SU-DHL-6 (cell line): ENCODE results near the gene DDX46.

ENCODE experiments used
- EZH2phosphoT487 ChIP-seq: fragments of 200-600 bp; sonication (generic), shearing (Covaris generic); conservative IDR thresholded peaks from 2 replicates; pipeline ENCODE4 v1.6.1; 2018; ENCODE audit warnings: mild to moderate bottlenecking, antibody characterized with exemption, low read length, moderate library complexity, mixed read lengths
- TF ChIP-seq, protein P1 (sequence below): fragments of 200-600 bp; sonication (generic); IDR thresholded peaks from one replicate; pipeline ENCODE4 v1.5.1; 2017; ENCODE audit warnings: antibody characterized with exemption, mild to moderate bottlenecking, low read length, moderate library complexity; ENCODE audit not compliant: insufficient read depth, poor library complexity, severe bottlenecking

DNA sequence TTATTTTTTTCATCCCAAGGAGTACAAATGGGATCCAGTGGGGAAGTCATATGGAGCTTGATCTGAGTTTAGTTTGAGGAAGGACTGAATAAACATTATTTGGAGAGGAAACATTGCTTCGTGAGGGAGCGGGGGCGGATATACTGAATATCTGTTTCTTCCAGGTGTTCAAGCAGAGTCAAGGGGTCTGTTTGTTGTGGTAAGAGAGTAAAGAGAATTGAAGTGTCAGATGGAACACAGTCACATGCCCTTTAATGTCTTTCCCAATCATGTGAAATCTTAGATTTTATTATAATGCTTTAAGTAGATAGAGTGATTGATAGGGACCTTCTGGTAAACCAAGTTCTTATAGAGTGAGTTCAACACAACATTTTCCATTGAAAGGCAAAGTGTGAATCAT, 33.7 kb downstream of the DDX46 start:
- TF ChIP-seq, protein P1, sequence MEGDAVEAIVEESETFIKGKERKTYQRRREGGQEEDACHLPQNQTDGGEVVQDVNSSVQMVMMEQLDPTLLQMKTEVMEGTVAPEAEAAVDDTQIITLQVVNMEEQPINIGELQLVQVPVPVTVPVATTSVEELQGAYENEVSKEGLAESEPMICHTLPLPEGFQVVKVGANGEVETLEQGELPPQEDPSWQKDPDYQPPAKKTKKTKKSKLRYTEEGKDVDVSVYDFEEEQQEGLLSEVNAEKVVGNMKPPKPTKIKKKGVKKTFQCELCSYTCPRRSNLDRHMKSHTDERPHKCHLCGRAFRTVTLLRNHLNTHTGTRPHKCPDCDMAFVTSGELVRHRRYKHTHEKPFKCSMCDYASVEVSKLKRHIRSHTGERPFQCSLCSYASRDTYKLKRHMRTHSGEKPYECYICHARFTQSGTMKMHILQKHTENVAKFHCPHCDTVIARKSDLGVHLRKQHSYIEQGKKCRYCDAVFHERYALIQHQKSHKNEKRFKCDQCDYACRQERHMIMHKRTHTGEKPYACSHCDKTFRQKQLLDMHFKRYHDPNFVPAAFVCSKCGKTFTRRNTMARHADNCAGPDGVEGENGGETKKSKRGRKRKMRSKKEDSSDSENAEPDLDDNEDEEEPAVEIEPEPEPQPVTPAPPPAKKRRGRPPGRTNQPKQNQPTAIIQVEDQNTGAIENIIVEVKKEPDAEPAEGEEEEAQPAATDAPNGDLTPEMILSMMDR: no peak
- TF ChIP-seq EZH2phosphoT487: no peak
